SK-N-SH (cell line): ENCODE measurements around the gene CTNNA3. TPM values are rescaled to one million over a fixed set of nuclear protein-coding genes. Genes with fewer than 3 reads are reported as not detected.

Source experiments
- CTCF ChIA-PET: fragments of 300-600, 350-600 bp; formaldehyde crosslinking; extraction: SDS; loops from one replicate; lab custom pipeline; 2021; lab: Yijun Ruan, JAX
- POLR2A ChIA-PET: fragments of 350-600 bp; sonication (Branson Sonifier 250); formaldehyde crosslinking; extraction: SDS; loops from one replicate; lab custom pipeline; 2020; ENCODE audit warnings: antibody characterized with exemption, inconsistent platforms; lab: Yijun Ruan, JAX
- DNase-seq: peaks from one replicate; pipeline ENCODE4 v3.0.0; 2012
- H2AFZ ChIP-seq: fragments of 200-600 bp; sonication (generic); 2 replicates; pipeline ENCODE4 v1.8.1; 2016; ENCODE audit warnings: antibody characterized with exemption, mild to moderate bottlenecking, low read depth
- H3F3A ChIP-seq: fragments of 200-600 bp; sonication (generic); replicated peaks from 2 replicates; pipeline ENCODE3; 2016; ENCODE audit warnings: antibody characterized with exemption, mild to moderate bottlenecking; ENCODE audit not compliant: insufficient read depth
- H3K27ac ChIP-seq, 2 experiments: fragments of 200-500 bp in 1 of 2; fragments of 200-600 bp in 1 of 2; sonication (Bioruptor generic) in 1 of 2; sonication (generic), shearing (Covaris generic) in 1 of 2; 2 replicates each; pipeline versions ENCODE4 v1.5.1 to v1.6.1; 2014 to 2016; ENCODE audit warnings: low read depth in 2 of 2, inconsistent platforms in 1 of 2, low read length in 1 of 2, mild to moderate bottlenecking in 1 of 2, mixed read lengths in 1 of 2
- H3K27me3 ChIP-seq: fragments of 200-600 bp; sonication (generic), shearing (Covaris generic); 2 replicates; pipeline ENCODE4 v1.6.1; 2016; ENCODE audit warnings: mixed run types; ENCODE audit not compliant: insufficient read depth
- H3K36me3 ChIP-seq, 2 experiments: fragments of 200-500 bp in 1 of 2; fragments of 200-600 bp in 1 of 2; sonication (Bioruptor generic) in 1 of 2; sonication (generic) in 1 of 2; replicated peaks in 1 of 2; 2 replicates each; pipeline versions ENCODE3 to v1.5.1; 2014 to 2016; ENCODE audit warnings: low read length in 1 of 2, mild to moderate bottlenecking in 1 of 2; ENCODE audit not compliant: insufficient read depth in 2 of 2, control insufficient read depth in 1 of 2
- H3K4me1 ChIP-seq, 2 experiments: fragments of 200-500 bp in 1 of 2; fragments of 200-600 bp in 1 of 2; sonication (Bioruptor generic) in 1 of 2; sonication (generic), shearing (Covaris generic) in 1 of 2; 2 replicates each; pipeline versions ENCODE4 v1.5.1 to v1.6.1; 2014 to 2016; ENCODE audit warnings: low read depth in 1 of 2, low read length in 1 of 2, mixed run types in 1 of 2; ENCODE audit not compliant: insufficient read depth in 2 of 2, control insufficient read depth in 1 of 2
- H3K4me2 ChIP-seq: fragments of 200-600 bp; sonication (generic), shearing (Covaris generic); 2 replicates; pipeline ENCODE4 v1.6.1; 2017; ENCODE audit warnings: mixed run types
- H3K4me3 ChIP-seq, 2 experiments: fragments of 200-500 bp in 1 of 2; fragments of 200-600 bp in 1 of 2; sonication (Bioruptor generic) in 1 of 2; sonication (generic), shearing (Covaris generic) in 1 of 2; 2 replicates each; pipeline versions ENCODE4 v1.5.1 to v1.8.1; 2014 to 2016; ENCODE audit warnings: low read depth in 2 of 2, inconsistent platforms in 1 of 2, low read length in 1 of 2, mild to moderate bottlenecking in 1 of 2, mixed read lengths in 1 of 2, moderate library complexity in 1 of 2
- H3K79me2 ChIP-seq: fragments of 200-600 bp; sonication (generic); 2 replicates; pipeline ENCODE4 v1.8.1; 2017; ENCODE audit warnings: mild to moderate bottlenecking; ENCODE audit not compliant: insufficient read depth
- H3K9ac ChIP-seq: fragments of 200-600 bp; sonication (generic); 2 replicates; pipeline ENCODE4 v1.6.1; 2017; ENCODE audit warnings: mixed run types
- H3K9me2 ChIP-seq: fragments of 200-600 bp; sonication (generic); 2 replicates; pipeline ENCODE4 v1.6.1; 2017; ENCODE audit warnings: mixed run types
- H3K9me3 ChIP-seq: fragments of 200-600 bp; sonication (generic); 2 replicates; pipeline ENCODE4 v1.6.1; 2017; ENCODE audit warnings: mixed run types, mild to moderate bottlenecking, moderate library complexity
- H4K20me1 ChIP-seq: fragments of 200-600 bp; sonication (generic); 2 replicates; pipeline ENCODE4 v1.6.1; 2017; ENCODE audit warnings: mild to moderate bottlenecking, mixed run types; ENCODE audit not compliant: insufficient read depth
- CTCF ChIP-seq: fragments of 200-600 bp; sonication (generic); IDR thresholded peaks from 2 replicates; pipeline ENCODE4 v1.6.1; 2017; ENCODE audit warnings: antibody characterized with exemption, mild to moderate bottlenecking, moderate library complexity
- ELF1 ChIP-seq: IDR thresholded peaks from 2 replicates; pipeline ENCODE4 v1.4.0; 2012
- EP300 ChIP-seq, 2 experiments: IDR thresholded peaks; 2 replicates each; pipeline versions ENCODE4 v1.4.0 to v1.6.1; 2012; ENCODE audit warnings: borderline replicate concordance in 1 of 2, low read depth in 1 of 2, low read length in 1 of 2
- FOXM1 ChIP-seq: IDR thresholded peaks from 2 replicates; pipeline ENCODE4 v1.4.0; 2012; ENCODE audit warnings: low read depth, mild to moderate bottlenecking
- GABPA ChIP-seq: IDR thresholded peaks from 2 replicates; pipeline ENCODE4 v1.4.0; 2012; ENCODE audit warnings: low read depth, mild to moderate bottlenecking
- PBX3 ChIP-seq: IDR thresholded peaks from 2 replicates; pipeline ENCODE4; 2012
- RAD21 ChIP-seq: IDR thresholded peaks from 2 replicates; pipeline ENCODE4 v1.6.1; 2012; ENCODE audit warnings: mild to moderate bottlenecking, low read length
- RFX5 ChIP-seq: IDR thresholded peaks from 2 replicates; pipeline ENCODE4 v1.6.1; 2012; ENCODE audit warnings: mild to moderate bottlenecking, improper control_type of control experiment, low read length
- SMC3 ChIP-seq: IDR thresholded peaks from 2 replicates; pipeline ENCODE4 v1.6.1; 2012; ENCODE audit warnings: low read depth, low read length, improper control_type of control experiment
- TAF1 ChIP-seq: IDR thresholded peaks from 2 replicates; pipeline ENCODE4 v1.6.1; 2012; ENCODE audit warnings: low read depth, mild to moderate bottlenecking, low read length, moderate library complexity, borderline replicate concordance
- ZBTB33 ChIP-seq: IDR thresholded peaks from 2 replicates; pipeline ENCODE4 v1.4.0; 2012; ENCODE audit warnings: low read depth, borderline replicate concordance
- WGBS: methylation state at CpG from one replicate; pipeline ENCODE4 v1.1.6; 2017; ENCODE audit warnings: low lambda C conversion rate; 5-methylcytosine and 5-hydroxymethylcytosine counted together
- polyA plus RNA-seq, 3 experiments: library from polyadenylated mRNA; depleted of rRNA; stranded (reverse); fragments of >200 nt; gene quantifications; 2 replicates each; pipeline ENCODE4 v1.2.3, GENCODE V29; 2012

CTNNA3 gene
- polyA plus RNA-seq, 1 of the 3 experiments (the other 2 are of a cell fraction), result not detected

- Histone ChIP-seq H3K79me2 (no peaks in the 10 kb centered on the region), H2AFZ (no peak overlapping the region), H3K36me3 (no peaks in the 10 kb centered on the region), H3K4me3 (no peak overlapping the region), H3K9ac (no peak overlapping the region), H3K27me3 (no peaks in the 10 kb centered on the region), H3K27ac (no peak overlapping the region), H4K20me1 (no peaks in the 10 kb centered on the region), H3K9me3 (no peaks in the 10 kb centered on the region), H3K9me2 (no peaks in the 10 kb centered on the region), H3F3A (no peaks in the 10 kb centered on the region), H3K4me2 (no peak overlapping the region), H3K4me1 (no peaks in the 10 kb centered on the region)
- DNase-seq, result no peak
- WGBS, result 6% methylated on average over 1 of the region's 1 CpG
- no peak for TF ChIP-seq ELF1
- no peak for TF ChIP-seq RFX5
- no peak for TF ChIP-seq GABPA
- TF ChIP-seq FOXM1, result no peak
- TF ChIP-seq EP300 (IDR thresholded peaks at IDR 0.05; ENCODE audit: borderline replicate concordance in 1 of 2, low read depth in 1 of 2, low read length in 1 of 2), result no peak
- no peak for TF ChIP-seq TAF1
- TF ChIP-seq CTCF, result no peak
- POLR2A ChIA-PET, result no interaction called here
- CTCF ChIA-PET, result no interaction called here
Observed at GRCh38 chr10:66784770-66785169, 911.2 kb downstream of the CTNNA3 start.

GRCh38 chr10:66783316-66783715, 912.7 kb downstream of the CTNNA3 start:
- no peak for TF ChIP-seq PBX3
- Histone ChIP-seq H3K27me3 (no peaks in the 10 kb centered on the region; the same call in 1 of the 2 replicates), H3K9me3 (no peaks in the 10 kb centered on the region), H4K20me1 (no peaks in the 10 kb centered on the region), H3K4me1 (no peaks in the 10 kb centered on the region), H3K27ac (no peak overlapping the region), H3K4me2 (no peak overlapping the region), H3K36me3 (no peaks in the 10 kb centered on the region), H3K4me3 (no peak overlapping the region), H3K79me2 (no peaks in the 10 kb centered on the region), H3K9me2 (no peaks in the 10 kb centered on the region), H2AFZ (no peak overlapping the region), H3K9ac (no peak overlapping the region), H3F3A (no peaks in the 10 kb centered on the region)
- CTCF ChIA-PET, result no interaction called here
- 0% methylated on average over 5 of the region's 5 CpGs for WGBS
- POLR2A ChIA-PET, result no interaction called here
- no peak for DNase-seq

DNA sequence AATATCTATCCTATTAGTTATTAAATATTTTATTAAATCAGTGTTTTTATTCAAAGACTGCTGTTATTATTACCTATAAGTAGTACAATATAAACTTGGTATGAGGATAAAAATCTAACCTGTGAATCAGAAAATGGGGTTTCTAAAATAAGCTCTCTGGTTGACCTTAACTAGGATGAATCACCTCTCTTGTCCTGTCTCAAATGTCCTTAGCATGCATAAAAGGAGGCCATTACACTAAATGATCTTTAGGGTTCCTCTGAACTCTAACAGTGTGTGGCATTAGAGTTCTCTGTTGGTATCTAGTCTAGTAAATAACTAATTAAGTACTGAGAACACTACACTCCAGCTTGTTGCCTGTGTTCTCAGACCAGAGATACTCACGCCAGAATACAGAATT, 913.2 kb downstream of the CTNNA3 start:
- Histone ChIP-seq H3K79me2 (no peaks in the 10 kb centered on the region), H3K9ac (no peak overlapping the region), H3K36me3 (no peaks in the 10 kb centered on the region), H3K4me3 (no peak overlapping the region), H3K4me2 (no peak overlapping the region), H3K9me3 (no peaks in the 10 kb centered on the region), H2AFZ (no peak overlapping the region), H3K9me2 (no peaks in the 10 kb centered on the region), H3K4me1 (no peaks in the 10 kb centered on the region), H3K27me3 (no peaks in the 10 kb centered on the region; the same call in 1 of the 2 replicates), H4K20me1 (no peaks in the 10 kb centered on the region), H3K27ac (no peak overlapping the region), H3F3A (no peaks in the 10 kb centered on the region)
- no peak for TF ChIP-seq ZBTB33
- no peak for TF ChIP-seq CTCF
- TF ChIP-seq SMC3, result no peak
- TF ChIP-seq RAD21, result no peak
- WGBS, result 13% methylated on average over 1 of the region's 1 CpG
- DNase-seq, result no peak
- ChIA-PET CTCF (no interaction called here), POLR2A (no interaction called here)
